GM18907 (cell line): Measurements from ENCODE around the gene ATP1A1.

Experiments used
- ATAC-seq: cut with Tn5 transposase; IDR thresholded peaks from one replicate; pipeline ENCODE4 v1.9.1; 2021; ENCODE audit warnings: mild to moderate bottlenecking, moderate library complexity; ENCODE audit not compliant: unreplicated experiment

The ATP1A1 gene

GRCh38 chr1:116370181-116370580 is 2.9 kb upstream of the ATP1A1 start:
- no peak for ATAC-seq

- ATAC-seq, result no peak
These were observed 1.3 kb upstream of the ATP1A1 start for GRCh38 chr1:116371752-116372151.

DNA sequence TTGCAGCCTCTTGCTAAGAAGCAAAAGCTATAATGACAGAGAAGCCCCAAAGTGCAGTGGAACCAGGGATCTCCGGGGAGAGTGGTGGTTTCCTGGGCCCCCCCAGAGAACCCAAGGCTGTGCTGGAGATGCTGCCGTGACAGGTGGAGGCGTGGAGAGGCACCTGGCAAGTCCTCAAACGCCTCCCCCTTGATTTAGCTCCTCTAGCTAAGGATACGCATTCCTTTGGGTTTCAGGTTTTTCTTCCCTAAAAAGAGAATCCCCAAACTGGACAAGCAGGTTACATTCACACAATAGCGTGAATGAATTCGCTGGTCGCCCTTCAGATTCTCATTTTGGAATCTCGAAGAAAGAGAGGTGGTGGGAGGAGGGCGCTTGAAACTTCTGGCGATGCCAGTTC is 853 bp upstream of the ATP1A1 start:
- no peak for ATAC-seq

DNA sequence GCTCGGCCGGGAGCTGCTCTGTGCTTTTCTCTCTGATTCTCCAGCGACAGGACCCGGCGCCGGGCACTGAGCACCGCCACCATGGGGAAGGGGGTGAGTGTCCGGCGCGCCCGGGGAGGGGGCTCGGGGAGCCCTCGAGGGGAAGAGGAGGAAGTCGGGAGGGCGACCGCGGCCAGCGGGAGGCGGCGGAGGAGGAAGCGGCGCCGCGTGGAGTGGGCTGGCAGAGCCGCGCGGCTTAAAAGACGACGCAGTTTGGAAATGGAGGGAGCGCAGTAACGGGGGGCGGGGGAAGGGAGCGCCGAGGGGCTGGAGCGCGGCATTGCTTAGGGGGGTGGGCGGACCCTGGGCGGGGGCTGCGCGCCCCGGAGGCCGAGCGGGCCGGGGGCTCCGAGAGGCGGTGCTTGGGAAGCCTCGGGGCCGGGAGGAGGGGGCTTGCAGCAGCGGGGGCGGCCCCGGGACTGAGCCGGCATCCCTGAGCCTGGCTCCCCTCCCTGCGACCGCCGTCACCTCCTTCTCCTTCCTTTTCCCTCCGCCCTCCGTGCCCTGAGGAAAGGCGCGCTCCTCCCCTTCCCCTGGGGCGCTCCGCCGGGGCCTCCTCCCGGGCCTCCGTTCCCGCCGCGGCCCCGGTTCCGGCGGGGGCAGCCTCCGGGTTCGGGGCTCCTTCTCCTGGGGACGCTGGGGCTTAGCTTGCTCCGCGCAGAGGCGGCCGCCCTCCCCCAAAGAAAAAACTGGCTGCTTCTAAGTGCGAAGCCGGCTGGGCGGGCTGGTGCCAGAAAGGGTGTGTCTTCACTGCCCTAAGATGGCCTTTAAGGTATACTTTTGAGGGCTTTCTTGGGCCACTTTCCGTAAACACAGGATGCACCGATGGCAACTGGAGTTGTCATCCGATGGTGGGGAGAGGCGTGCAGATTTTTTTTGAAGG is 648 bp downstream of the ATP1A1 start:
- peak; percentile 8 for ATAC-seq

DNA sequence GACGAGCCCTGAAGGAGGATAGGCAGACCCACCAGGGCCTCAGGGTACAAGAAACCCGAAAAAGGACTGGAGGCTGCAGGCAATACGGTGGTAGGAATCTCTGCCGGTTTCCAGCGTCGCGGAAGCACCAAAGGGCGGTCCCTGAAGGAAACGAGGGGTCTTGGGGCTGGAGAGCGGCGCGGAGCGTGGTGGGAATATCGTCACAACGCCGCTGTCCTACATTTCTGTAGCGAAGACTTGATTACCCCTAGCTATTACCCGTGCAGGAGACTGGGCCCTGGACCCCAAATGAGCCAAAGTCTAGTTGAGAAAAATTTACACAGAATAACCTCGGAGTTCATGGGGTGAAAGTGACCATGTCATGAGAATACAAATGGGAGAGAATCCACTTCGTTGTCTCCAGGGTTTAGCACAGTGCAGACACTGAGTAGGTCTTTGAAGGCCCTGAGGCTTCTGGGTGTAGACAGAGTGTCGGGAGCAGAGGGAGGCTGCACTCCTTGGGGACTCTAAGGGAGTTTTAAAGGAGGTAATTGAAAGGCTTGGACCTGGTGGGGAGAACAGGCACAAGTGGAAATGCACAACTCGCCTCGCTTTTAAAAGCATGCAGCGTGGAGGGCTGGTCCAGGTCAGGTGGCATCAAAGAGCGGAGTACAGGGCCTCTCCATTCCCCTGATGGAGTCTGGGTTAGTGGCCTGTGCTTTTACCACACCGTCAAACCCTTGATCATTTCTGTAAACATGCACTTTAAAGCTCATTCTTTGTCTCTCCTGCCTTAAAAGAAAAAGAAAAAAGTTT is 1.5 kb downstream of the ATP1A1 start:
- ATAC-seq, result no peak

- ATAC-seq, result no peak
These were observed 2.3 kb downstream of the ATP1A1 start for GRCh38 chr1:116375148-116375886.

GRCh38 chr1:116375887-116376728 is 3.1 kb downstream of the ATP1A1 start:
- no peak for ATAC-seq

DNA sequence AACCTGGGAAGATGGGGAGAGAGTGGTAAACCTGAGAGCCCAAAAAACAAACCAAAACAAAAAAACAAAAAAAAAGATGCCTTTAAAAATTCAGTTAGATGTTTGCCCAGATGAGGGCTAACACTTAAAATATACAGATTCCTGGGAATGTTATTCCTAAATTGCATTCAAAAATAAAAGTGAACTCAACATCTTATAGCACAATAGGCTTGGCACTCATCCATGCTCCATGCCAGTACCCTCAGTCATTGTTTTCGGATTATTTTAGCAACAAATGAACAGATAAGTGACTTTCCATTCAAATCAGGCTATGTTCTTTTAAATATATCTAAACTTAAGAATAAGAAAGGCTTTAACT is 3.7 kb downstream of the ATP1A1 start:
- no peak for ATAC-seq

DNA sequence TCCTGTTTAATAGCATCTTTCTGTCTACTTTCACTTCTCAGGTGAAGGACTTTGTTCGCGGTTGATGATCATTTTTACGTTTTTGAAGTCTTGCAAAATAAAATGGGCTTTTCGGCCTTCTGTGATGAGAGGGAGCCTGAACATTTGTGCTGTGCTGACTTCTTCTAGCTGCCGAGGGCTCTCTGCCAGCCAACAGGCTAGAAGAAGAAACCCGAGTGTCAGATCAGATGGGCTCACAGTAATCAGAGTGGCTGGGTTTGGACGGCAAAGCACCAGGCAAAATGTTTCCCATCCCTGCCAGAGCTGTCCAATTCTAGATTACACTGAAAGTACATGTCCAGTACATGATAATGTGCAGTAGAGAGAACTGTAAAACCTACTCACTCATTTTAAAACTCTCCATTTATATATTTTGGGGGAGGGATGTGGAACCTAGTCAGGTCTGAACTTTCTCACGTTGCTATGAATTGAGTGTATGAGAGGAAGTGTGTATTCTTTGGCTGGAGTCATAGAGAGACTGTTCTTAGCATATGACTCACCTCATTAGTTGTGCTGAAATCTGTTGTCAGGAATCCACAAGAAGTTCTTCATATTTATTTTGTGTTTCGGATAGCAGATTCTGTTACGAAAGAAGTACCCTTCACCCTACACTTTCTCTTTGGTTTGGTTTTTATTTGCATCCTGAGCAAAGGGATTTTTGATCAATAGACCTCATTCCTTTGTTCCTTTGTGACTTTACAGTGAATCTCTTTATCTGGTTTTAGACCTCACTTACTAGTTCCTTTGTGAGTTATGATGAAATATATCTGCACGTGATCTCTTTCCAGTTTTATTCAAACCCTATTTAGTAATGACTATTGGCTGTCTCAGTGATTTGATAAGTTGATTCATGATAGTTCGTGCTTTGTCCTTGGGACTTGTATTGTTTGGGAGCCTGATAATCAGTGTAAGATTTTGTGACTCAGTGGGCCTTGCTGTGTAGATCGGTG is 4.8 kb downstream of the ATP1A1 start:
- ATAC-seq, result peak; percentile 78

DNA sequence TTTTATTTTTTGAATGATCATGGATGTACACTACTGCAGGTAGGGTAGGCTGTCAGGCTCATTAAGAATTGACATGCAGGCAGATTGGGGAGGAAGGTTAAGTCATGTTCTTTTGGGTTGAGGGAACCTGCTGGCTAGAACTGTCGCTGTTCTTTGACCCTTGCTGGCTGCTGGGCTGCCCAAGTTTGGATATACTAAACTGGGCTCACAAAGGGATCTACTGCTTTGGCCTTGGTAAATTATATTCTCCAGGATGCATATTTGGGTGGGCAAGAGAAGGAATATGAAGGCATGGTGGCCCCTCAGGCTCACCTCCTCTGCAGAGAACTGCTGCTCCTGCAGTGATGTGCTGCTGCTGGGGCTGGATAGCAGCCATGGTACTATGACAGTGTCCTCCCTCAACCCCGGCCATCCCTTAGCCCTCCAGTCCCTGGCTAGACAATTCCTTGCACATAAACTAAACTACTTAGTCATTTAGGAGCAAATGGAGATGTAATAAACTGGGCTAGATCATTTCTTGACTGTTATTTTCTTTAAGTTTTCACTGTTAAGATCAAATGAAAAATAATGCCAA is 6.1 kb downstream of the ATP1A1 start:
- no peak for ATAC-seq

DNA sequence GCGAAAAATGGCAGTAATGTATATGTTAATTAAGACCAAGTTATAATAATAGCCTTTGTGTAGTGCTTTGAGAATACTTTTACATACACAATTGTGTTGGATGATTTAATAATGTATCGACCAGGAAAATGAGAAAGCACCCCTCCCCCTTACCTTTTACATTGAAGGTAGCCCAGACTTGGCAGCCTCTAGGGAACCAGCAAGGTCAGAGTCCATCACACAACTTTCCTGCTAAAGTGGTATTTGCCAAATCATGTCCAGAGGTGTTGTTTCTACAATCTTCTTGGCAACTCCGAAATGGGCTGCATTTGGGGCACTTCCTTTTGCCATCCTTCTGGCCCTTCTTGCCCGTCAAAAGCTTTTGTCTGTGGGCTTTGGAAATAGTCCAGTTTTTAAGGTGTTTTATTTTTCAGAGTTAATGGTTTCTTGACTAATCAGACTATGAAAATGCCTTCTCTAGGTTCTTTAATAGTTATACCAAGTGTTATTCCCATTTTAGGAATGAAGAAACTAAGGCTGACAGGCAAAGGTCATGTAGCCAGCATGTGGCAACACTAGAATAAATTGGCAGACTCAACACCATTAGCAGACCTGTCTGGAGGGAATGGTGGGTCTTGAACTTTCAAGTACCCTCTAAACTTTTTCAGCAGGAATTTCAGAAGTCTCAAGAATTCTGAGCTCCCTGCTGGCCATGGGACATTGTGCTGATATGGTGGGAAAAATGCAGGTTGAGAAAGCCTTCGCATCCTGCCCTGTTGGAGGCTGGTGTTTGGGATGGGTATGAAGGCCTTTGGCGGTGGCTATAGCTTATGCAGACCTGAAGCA is 6.8 kb downstream of the ATP1A1 start:
- ATAC-seq, result no peak

- no peak for ATAC-seq
These were observed 7.6 kb downstream of the ATP1A1 start for GRCh38 chr1:116380499-116381242.

DNA sequence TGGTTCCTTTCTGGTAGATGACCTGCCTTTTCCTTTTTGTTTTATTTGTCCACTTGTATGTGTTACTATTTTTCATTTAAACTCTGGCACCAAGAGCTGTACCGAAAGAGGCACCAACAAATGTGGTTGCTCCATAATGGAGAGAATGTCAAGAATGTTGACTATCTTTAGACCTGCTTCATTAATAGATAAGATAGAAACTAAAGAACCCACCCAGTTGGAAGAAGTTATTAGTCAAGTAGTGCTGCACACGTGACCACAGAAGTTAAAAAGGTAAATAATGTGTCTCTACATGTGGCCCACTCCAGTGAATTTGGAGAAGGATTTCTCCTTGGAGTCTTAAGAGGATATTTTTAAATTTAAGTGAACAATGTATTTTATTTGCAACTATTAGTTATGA is 9.3 kb downstream of the ATP1A1 start:
- no peak for ATAC-seq

GRCh38 chr1:116382857-116383483 is 9.9 kb downstream of the ATP1A1 start:
- no peak for ATAC-seq

DNA sequence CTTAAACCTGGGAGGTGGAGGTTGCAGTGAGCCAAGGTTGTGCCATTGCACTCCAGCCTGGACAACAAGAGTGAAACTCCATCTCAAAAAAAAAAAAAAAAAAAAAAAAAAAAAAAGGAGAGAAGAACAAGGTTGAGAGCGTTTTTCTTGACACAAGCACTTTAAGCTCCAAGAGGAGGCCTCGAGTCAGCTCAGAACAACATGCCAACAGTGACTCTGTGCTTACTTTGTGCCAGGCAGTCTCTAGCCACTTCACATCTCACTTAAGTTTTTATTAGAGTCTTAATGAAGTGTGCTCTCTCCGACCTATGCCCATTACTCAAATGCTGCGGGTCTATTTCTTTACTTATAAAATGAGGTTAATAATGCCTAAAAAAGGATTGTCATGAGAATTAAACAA is 13.0 kb downstream of the ATP1A1 start:
- no peak for ATAC-seq

DNA sequence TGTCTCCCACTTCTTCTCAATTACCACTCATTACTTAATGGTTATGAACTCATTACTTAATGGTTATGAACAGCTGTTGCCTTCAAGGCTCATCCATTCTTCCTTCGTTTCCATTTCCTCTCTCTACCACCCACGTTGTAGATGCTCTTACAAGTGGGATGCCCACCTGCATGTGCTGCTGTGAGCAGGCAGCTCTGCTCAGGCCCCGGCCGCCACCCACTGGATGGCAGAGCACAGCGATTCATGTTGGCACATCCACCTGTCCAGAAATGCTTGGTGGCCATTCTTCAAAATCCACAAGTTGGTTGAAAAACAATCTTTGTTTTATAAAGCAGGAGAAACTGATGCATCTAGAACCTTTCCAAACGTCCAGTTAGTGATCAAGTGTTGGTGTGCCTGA is 14.5 kb downstream of the ATP1A1 start:
- ATAC-seq, result no peak

- no peak for ATAC-seq
These were observed 15.1 kb downstream of the ATP1A1 start for GRCh38 chr1:116388122-116388521.
